T-cell (primary cell): ENCODE data around the gene NEBL. TPM values are rescaled to one million over a fixed set of nuclear protein-coding genes. Genes with fewer than 3 reads are reported as not detected.

Source experiments
- ATAC-seq, 4 experiments: fragments of 200-7000 bp in 3 of 4; fragments of 150-1000 bp in 1 of 4; cut with Tn5 transposase; replicated peaks in 1 of 4; 1 replicate in 3 of 4; 2 replicates in 1 of 4; pipeline ENCODE4 v1.10.0; 2021; ENCODE audit warnings: moderate library complexity in 3 of 4, mild to moderate bottlenecking in 2 of 4, moderate number of reproducible peaks in 1 of 4
- CTCF ChIA-PET, 2 donors: fragments of 300-600 bp; sonication (Branson Sonifier 250); formaldehyde crosslinking; loops; one replicate each; lab custom pipeline; 2022; ENCODE audit warnings: antibody characterized with exemption in 2 of 2; lab: Charles Lee
- POLR2A ChIA-PET, 2 donors: fragments of 300-600 bp; sonication (Branson Sonifier 250); formaldehyde crosslinking; loops; one replicate each; lab custom pipeline; 2022; ENCODE audit warnings: antibody characterized with exemption in 2 of 2; lab: Charles Lee
- DNase-seq, 35 experiments: peaks; one replicate each; pipeline versions ENCODE4 v3.0.0 to v3.0.0-alpha.2; 2013 to 2023
- H3K27ac ChIP-seq: one replicate; pipeline ENCODE4 v1.5.1; 2013; ENCODE audit warnings: low read length
- H3K27me3 ChIP-seq, 2 experiments: replicated peaks in 1 of 2; 1 replicate in 1 of 2; 2 replicates in 1 of 2; pipeline versions ENCODE4 v1.6.1 to v1.7.0; 2013; ENCODE audit warnings: low read length in 1 of 2, mixed read lengths in 1 of 2; ENCODE audit not compliant: control insufficient read depth in 2 of 2, insufficient read depth in 2 of 2; ENCODE audit errors: extremely low read depth in 1 of 2
- H3K36me3 ChIP-seq, 2 donors: 1 replicate in 1 of 2; 2 replicates in 1 of 2; pipeline versions ENCODE4 v1.6.1 to v1.7.0; 2013; ENCODE audit warnings: low read length in 1 of 2; ENCODE audit not compliant: control insufficient read depth in 2 of 2, insufficient read depth in 1 of 2; ENCODE audit errors: extremely low read depth in 1 of 2
- H3K4me1 ChIP-seq, 2 experiments: 1 replicate in 1 of 2; 2 replicates in 1 of 2; pipeline versions ENCODE4 v1.6.1 to v1.7.0; 2013; ENCODE audit warnings: low read length in 2 of 2, mixed read lengths in 1 of 2; ENCODE audit not compliant: insufficient read depth in 2 of 2, control insufficient read depth in 1 of 2; ENCODE audit errors: extremely low read depth in 1 of 2
- H3K4me3 ChIP-seq, 2 donors: 1 replicate in 1 of 2; 2 replicates in 1 of 2; pipeline versions ENCODE4 v1.5.1 to v1.7.0; 2013; ENCODE audit warnings: mild to moderate bottlenecking in 2 of 2, low read length in 1 of 2, moderate library complexity in 1 of 2; ENCODE audit not compliant: control insufficient read depth in 1 of 2; ENCODE audit errors: extremely low read depth in 1 of 2
- H3K9me3 ChIP-seq: 2 replicates; pipeline ENCODE4 v1.7.0; 2013
- H3K27ac Mint-ChIP-seq, 2 donors: one replicate each; pipeline ENCODE4 v1.8.0; 2020 to 2021; ENCODE audit warnings: mild to moderate bottlenecking in 2 of 2, mixed read lengths in 2 of 2
- H3K27me3 Mint-ChIP-seq, 2 donors: one replicate each; pipeline ENCODE4 v1.8.0; 2021 to 2022; ENCODE audit warnings: mixed read lengths in 2 of 2
- H3K36me3 Mint-ChIP-seq: one replicate; pipeline ENCODE4 v1.8.0; 2021; ENCODE audit warnings: mixed read lengths
- H3K4me1 Mint-ChIP-seq, 3 donors: one replicate each; pipeline ENCODE4 v1.8.0; 2020 to 2022; ENCODE audit warnings: mixed read lengths in 3 of 3, mild to moderate bottlenecking in 1 of 3
- H3K4me3 Mint-ChIP-seq, 3 donors: one replicate each; pipeline ENCODE4 v1.8.0; 2020 to 2022; ENCODE audit warnings: mild to moderate bottlenecking in 3 of 3, mixed read lengths in 3 of 3, moderate library complexity in 3 of 3
- H3K9me3 Mint-ChIP-seq, 3 donors: one replicate each; pipeline ENCODE4 v1.8.0; 2020 to 2022; ENCODE audit warnings: mixed read lengths in 3 of 3
- WGBS: methylation state at CpG from one replicate; pipeline ENCODE4 v1.1.5; 2013; ENCODE audit warnings: missing lambda C conversion rate; ENCODE audit not compliant: insufficient coverage; 5-methylcytosine and 5-hydroxymethylcytosine counted together
- total RNA-seq, 35 experiments: library from RNA in 6 of 35; stranded (reverse) in 6 of 35; fragments of 120-200 nt in 1 of 35; gene quantifications; one replicate each; pipeline versions ENCODE4 v1.2.1 to v1.2.4 and lab custom pipeline; 2013 to 2026

The NEBL gene
- total RNA-seq, 5 donors from 2014 or later (not counting 1 experiment from before 2014, with no cell fraction given): 0.41 to 1.4 (median 0.62) TPM

GRCh38 chr10:20887706-20888555 lies 9.2 kb downstream of the NEBL start:
- H3K4me3 Mint-ChIP-seq: no peak overlapping the region
- 50% methylated on average over 3 of the region's 7 CpGs for WGBS
- ATAC-seq (no peak), DNase-seq (no peak)
- no peaks in the 10 kb centered on the region for H3K4me1 ChIP-seq
- no peak overlapping the region for H3K27ac ChIP-seq
- ChIA-PET POLR2A (no interaction called here), CTCF (interaction anchor here in 1 of 2 donors (0.6 kb wide), 1 partner anchor 381 kb away, joined by 4 read pairs; no protein-coding TSS in a partner anchor)
- H3K4me3 ChIP-seq: no peak overlapping the region
- no peaks in the 10 kb centered on the region for H3K36me3 Mint-ChIP-seq
- H3K36me3 ChIP-seq: no peaks in the 10 kb centered on the region
- peaks cover 3 to 4% of the 10 kb centered on the region in 2 donors for H3K27me3 Mint-ChIP-seq
- no peaks in the 10 kb centered on the region for H3K27me3 ChIP-seq
- no peak overlapping the region for H3K27ac Mint-ChIP-seq
- no peaks in the 10 kb centered on the region for H3K9me3 Mint-ChIP-seq
- H3K4me1 Mint-ChIP-seq: no peaks in the 10 kb centered on the region
- H3K9me3 ChIP-seq: no peaks in the 10 kb centered on the region

- no peaks in the 10 kb centered on the region for H3K4me1 ChIP-seq
- H3K27ac ChIP-seq: no peak overlapping the region
- no peaks in the 10 kb centered on the region for H3K9me3 ChIP-seq
- no peak overlapping the region for H3K27ac Mint-ChIP-seq
- H3K4me1 Mint-ChIP-seq: no peaks in the 10 kb centered on the region
- no peaks in the 10 kb centered on the region for H3K36me3 ChIP-seq
- H3K4me3 Mint-ChIP-seq: no peak overlapping the region
- H3K9me3 Mint-ChIP-seq: no peaks in the 10 kb centered on the region
- H3K27me3 Mint-ChIP-seq: peaks cover 0 to 4% of the 10 kb centered on the region in 2 donors
- POLR2A ChIA-PET: no interaction called here
- H3K4me3 ChIP-seq: no peak overlapping the region
- ATAC-seq (no peak), DNase-seq (no peak)
- H3K27me3 ChIP-seq: no peaks in the 10 kb centered on the region
- no peaks in the 10 kb centered on the region for H3K36me3 Mint-ChIP-seq
- 100% methylated on average over 1 of the region's 3 CpGs for WGBS
- CTCF ChIA-PET: no interaction called here
Observed at GRCh38 chr10:20885678-20886077, 11.4 kb downstream of the NEBL start.

GRCh38 chr10:20883552-20883951 lies 13.6 kb downstream of the NEBL start:
- no peaks in the 10 kb centered on the region for H3K36me3 Mint-ChIP-seq
- H3K9me3 Mint-ChIP-seq: no peaks in the 10 kb centered on the region
- Histone ChIP-seq H3K4me1 (no peaks in the 10 kb centered on the region), H3K4me3 (no peak overlapping the region), H3K36me3 (no peaks in the 10 kb centered on the region), H3K27ac (no peak overlapping the region), H3K9me3 (no peaks in the 10 kb centered on the region), H3K27me3 (no peaks in the 10 kb centered on the region)
- no peak overlapping the region for H3K27ac Mint-ChIP-seq
- WGBS: no CpG with 5 or more reads among the region's 2 CpGs
- ChIA-PET POLR2A (no interaction called here), CTCF (no interaction called here)
- no peaks in the 10 kb centered on the region for H3K4me1 Mint-ChIP-seq
- DNase-seq: no peak
- no peak for ATAC-seq
- peaks cover 0 to 4% of the 10 kb centered on the region in 2 donors for H3K27me3 Mint-ChIP-seq
- H3K4me3 Mint-ChIP-seq: no peak overlapping the region

GRCh38 chr10:20882091-20882490 lies 15.0 kb downstream of the NEBL start:
- Histone ChIP-seq H3K36me3 (no peaks in the 10 kb centered on the region), H3K4me3 (no peak overlapping the region), H3K4me1 (no peaks in the 10 kb centered on the region), H3K9me3 (no peaks in the 10 kb centered on the region), H3K27ac (no peak overlapping the region), H3K27me3 (no peaks in the 10 kb centered on the region)
- H3K4me1 Mint-ChIP-seq: no peaks in the 10 kb centered on the region
- POLR2A ChIA-PET: no interaction called here
- H3K9me3 Mint-ChIP-seq: no peaks in the 10 kb centered on the region
- H3K27ac Mint-ChIP-seq: no peak overlapping the region
- 38% methylated on average over 2 of the region's 2 CpGs for WGBS
- H3K36me3 Mint-ChIP-seq: no peaks in the 10 kb centered on the region
- ATAC-seq: no peak
- CTCF ChIA-PET: interaction anchor here (0.6 to 0.7 kb wide), 2 partner anchors 22 to 70 kb away, joined by 3 to 5 read pairs; no protein-coding TSS in a partner anchor
- peaks cover 0 to 4% of the 10 kb centered on the region in 2 donors for H3K27me3 Mint-ChIP-seq
- H3K4me3 Mint-ChIP-seq: no peak overlapping the region
- no peak for DNase-seq

GRCh38 chr10:20879136-20879535 lies 18.0 kb downstream of the NEBL start:
- H3K9me3 Mint-ChIP-seq: no peaks in the 10 kb centered on the region
- no peaks in the 10 kb centered on the region for H3K4me1 Mint-ChIP-seq
- no peaks in the 10 kb centered on the region for H3K27me3 Mint-ChIP-seq
- ATAC-seq (no peak), DNase-seq (no peak)
- Histone ChIP-seq H3K4me1 (no peaks in the 10 kb centered on the region), H3K36me3 (no peaks in the 10 kb centered on the region), H3K27me3 (no peaks in the 10 kb centered on the region), H3K27ac (no peak overlapping the region), H3K4me3 (no peak overlapping the region), H3K9me3 (no peaks in the 10 kb centered on the region)
- H3K4me3 Mint-ChIP-seq: no peak overlapping the region
- ChIA-PET CTCF (no interaction called here), POLR2A (no interaction called here)
- WGBS: no CpG with 5 or more reads among the region's 2 CpGs
- no peaks in the 10 kb centered on the region for H3K36me3 Mint-ChIP-seq
- H3K27ac Mint-ChIP-seq: no peak overlapping the region

- H3K4me3 ChIP-seq: no peak overlapping the region
- no peaks in the 10 kb centered on the region for H3K4me1 ChIP-seq
- Mint-ChIP-seq H3K4me1 (no peaks in the 10 kb centered on the region), H3K9me3 (no peaks in the 10 kb centered on the region), H3K36me3 (no peaks in the 10 kb centered on the region), H3K4me3 (no peak overlapping the region), H3K27ac (no peak overlapping the region), H3K27me3 (no peaks in the 10 kb centered on the region)
- H3K27me3 ChIP-seq: no peaks in the 10 kb centered on the region
- ATAC-seq: no peak
- ChIA-PET CTCF (no interaction called here), POLR2A (no interaction called here)
- H3K36me3 ChIP-seq: no peaks in the 10 kb centered on the region
- WGBS: 100% methylated on average over 1 of the region's 7 CpGs
- no peak for DNase-seq
- no peak overlapping the region for H3K27ac ChIP-seq
- no peaks in the 10 kb centered on the region for H3K9me3 ChIP-seq
Observed at GRCh38 chr10:20877986-20878983, 18.8 kb downstream of the NEBL start.
